ENCODE measurements around the gene PPFIBP1.
"Not testable (repeated sequence)": the region's sequence is repeated elsewhere in the genome, so short reads cannot be mapped to it uniquely, and the experiment has no call there.

PPFIBP1 gene

DNA sequence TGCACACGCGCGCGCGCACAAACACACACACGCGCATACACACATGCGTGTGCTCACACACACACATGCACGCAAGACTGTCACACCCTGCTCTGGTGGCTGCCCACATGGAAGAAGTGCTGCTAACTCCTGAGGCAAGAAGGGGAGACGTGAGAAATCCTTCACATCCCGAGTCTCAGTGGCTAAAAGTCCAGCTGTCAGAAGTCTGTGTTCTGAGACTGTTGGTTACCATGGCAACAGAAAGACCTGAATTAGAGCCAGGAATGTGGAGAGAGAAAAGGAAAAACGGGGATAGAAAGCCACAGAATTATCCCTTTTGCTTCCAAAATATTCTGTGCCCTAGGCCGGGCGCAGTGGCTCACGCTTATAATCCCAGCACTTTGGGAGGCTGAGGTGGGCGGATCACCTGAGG, 71.2 kb downstream of the PPFIBP1 start:
- no peak for DNase-seq

DNA sequence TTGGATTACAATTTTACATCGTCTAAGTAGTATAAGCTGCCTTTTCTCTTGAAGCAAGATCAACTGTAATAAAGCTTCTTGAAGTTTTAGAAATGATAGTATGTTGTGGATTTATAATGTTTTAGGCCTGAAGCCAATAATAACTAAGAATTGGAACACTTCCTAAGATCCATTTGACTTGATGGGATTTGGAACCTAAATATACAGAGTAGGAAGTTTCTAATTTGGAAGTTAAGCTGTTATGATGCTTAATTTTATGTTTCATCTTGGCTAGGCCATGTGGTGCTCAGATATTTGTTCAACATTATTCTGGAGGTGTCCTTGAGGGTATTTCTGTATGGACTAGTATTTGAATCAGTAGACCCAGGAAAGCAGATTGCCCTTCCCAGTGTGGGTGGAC, 74.9 kb downstream of the PPFIBP1 start:
- DNase-seq: not testable (repeated sequence)

DNA sequence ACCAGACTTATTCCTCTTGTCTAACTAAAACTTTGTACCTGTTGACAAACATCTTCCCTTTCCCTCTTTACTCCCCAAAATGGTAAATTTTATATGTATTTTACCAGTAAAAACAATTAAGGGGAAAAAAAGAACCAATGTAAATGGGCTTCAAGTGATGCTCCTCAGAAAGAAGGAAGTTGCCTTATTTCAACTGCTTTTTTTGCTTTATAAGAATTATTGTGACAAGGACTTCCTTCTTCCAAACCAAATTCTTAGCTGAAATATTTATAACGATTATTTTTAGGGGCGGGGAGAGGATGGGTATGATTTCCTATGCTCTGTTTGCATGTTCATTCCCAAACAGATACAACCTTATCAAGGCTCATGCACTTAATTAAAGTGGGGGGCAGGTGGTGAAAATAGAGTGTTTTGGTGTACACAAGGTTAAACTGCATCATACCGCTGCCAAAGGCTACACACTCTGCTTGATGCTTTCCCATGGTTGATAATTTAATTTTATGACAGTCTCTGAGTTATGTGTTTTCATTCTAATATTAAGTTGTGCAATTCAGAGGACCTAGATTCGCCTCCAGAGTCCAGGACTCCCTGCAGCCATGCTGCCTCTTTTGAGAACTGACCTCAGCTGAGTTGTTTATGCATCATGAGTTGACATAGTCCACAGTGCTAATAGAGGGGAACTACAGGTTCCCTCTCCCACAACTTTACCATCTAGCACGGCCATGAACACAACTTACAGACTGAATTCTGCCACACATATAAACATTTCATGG, 77.2 kb downstream of the PPFIBP1 start:
- peak; percentile 56 for DNase-seq

DNA sequence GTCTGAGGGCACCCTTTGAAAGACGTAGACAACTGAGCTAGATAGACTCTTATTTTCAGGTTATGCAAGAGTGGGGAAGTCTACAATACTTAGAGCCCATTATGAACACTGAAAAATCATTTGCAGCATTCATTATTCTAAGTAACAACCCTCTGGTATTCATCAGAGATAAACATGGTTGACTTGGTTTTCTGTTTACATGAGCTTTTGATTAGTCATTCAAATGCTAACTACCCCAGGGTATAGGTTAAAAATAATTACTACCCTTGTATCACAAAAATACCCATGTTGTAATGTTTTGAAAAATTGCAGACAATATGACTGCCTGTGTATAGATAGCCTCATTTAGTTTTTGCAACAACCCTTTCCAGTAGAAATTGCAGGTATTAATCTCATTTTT, 78.5 kb downstream of the PPFIBP1 start:
- no peak for DNase-seq

DNA sequence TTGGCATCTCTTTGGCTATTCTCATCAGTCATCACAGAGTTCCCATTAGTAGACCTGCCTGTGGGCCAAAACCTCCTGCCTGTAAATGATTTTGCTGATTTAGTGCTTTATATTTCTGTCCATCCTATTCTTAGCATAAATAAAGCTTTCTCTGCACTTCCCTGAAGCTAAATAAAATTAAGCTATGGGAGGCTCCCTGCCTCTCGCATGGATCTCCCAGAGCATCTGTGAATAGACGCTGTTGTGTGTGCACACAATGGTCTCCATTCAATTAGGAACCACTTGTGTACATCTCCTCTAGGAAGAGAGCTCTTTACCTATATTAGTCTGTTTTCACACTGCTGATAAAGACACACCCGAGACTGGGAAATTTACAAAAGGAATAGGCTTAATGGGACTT, 80.4 kb downstream of the PPFIBP1 start:
- no peak for DNase-seq

DNA sequence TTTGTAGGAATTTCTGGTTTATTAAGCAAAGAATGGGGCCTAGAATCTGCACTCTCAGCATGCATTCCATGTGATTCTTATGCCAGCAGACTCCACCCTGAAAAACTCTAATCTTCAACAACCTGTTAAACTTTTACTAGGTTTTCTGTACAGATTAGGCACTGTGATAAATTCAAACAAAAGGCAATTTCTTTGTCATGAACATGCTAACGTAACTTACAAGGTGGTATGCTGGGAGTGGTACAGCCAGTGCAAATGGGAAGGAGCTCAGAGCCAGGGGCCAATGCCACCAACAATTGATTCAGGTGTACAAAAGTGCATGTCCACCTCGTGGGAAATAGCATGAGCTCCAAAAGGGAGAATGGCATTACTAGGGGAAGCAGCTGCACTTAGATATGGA, 83.0 kb downstream of the PPFIBP1 start:
- no peak for DNase-seq

DNA sequence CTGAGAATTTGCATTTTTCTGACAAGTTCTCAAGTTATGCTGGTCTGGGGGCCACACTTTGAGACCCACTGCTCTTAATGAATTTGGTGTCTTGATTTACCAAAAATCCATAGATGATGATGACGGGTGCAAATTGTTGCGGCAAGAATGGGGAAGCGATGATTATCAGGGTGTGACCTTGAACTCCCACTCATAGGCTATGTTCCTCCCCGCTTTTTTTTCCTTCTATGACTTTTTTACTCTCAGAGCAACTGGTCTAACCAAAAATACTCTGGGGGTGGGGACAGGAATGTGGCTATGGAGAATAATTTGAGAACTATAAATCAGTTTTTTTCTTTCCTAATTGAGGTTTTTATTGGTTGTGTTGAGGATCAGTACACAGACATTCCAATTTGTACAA, 83.6 kb downstream of the PPFIBP1 start:
- DNase-seq: no peak

DNA sequence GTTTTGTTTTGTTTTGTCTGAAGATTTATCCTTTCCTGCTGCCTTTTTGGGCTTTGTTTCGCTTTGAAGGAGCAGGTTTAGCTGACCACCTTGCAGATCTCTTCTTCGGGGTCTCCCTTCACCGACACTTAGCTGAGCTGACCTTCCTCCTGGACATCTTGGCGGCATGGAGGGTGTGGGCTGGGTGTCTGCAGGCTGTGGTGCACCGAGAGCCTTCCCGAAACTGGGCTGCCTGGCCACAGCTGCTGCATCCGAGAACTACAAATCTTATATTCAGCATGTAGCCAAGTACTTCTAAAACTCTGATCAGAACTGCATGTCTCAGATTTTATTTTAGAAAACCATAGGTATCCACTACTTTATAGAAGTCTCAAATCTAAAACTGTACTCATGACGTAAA, 84.9 kb downstream of the PPFIBP1 start:
- DNase-seq: no peak

DNA sequence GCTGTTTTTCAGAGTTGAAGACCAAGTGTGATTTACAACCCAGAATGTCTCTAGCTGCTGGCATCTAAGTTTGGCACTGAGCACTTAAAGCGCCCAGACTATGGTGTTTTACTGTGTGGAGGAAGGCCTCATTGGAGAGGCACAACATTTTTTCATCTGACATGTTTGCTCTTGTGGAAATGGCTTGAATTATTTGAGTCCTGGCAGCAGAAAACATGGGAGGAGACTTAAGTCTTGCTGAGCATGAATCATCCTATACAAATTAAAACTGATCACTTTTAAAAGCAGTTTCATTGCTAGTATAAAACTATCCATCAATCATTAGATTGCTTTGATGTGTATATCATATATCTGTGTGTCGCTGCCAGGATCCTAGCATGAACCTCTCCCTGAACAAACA, 86.4 kb downstream of the PPFIBP1 start:
- DNase-seq: no peak

DNA sequence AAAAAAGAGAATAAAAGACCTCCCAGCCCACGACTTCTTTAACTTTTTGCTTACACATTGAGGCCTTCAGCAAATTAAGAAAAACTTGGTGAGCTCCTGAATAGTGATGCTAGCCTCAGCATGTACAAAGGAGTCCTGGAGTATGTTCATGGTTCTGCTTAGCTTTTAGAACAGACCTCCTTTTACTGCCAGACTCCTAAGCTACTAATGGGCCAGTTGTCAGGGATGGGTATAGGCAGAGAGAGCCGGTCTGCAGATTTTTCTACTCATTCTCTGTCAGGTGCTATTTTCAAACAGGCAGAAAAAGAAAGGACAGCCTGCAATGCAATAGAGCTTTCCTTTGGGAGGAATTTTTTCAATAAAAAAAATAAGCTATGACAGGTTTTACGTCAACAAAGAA, 90.4 kb downstream of the PPFIBP1 start:
- DNase-seq: no peak

DNA sequence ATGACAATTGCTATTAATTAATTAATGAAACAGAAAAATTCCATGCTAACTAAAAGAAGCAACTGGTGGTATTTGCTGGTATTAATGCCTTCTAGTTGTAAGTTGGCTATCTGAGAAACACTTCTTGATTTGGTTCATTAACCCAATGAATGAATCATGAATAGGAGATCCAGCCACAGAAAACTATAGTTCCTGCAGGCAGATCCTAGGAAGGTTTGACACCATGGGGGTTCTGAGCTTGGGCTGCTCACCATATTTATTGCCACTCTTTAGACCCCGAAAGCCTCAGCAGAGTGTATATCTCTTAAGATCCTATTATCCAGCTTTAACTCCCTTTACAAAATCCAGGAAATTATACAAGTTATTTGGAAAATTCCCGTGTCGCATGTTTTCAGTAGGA, 90.9 kb downstream of the PPFIBP1 start:
- no peak for DNase-seq

DNA sequence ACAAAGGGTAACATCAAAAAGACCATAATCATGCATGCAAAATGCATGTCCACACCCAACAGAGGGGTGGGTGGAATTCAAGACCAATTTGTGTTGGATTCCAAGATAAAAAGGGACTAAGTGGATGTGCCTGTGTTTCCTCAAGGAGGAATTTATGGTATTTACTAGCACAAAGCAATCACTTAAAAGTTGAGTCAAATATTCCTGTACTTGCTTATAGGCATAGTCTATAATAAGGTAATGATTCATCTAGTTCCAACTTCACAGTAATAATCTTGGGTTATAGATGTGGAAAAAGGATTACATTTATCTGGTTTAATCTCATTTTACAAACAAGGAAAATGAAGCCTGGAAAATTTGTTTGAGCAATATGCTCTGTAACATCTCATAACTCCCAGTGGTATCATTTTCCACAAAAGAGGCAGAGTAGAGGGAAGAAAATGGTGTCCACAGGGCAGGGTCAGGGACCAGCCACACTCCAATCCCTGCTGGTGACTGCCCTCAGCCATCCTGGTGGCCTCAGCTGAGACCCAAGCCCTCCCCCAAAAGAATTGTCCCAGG, 91.4 kb downstream of the PPFIBP1 start:
- no peak for DNase-seq

DNA sequence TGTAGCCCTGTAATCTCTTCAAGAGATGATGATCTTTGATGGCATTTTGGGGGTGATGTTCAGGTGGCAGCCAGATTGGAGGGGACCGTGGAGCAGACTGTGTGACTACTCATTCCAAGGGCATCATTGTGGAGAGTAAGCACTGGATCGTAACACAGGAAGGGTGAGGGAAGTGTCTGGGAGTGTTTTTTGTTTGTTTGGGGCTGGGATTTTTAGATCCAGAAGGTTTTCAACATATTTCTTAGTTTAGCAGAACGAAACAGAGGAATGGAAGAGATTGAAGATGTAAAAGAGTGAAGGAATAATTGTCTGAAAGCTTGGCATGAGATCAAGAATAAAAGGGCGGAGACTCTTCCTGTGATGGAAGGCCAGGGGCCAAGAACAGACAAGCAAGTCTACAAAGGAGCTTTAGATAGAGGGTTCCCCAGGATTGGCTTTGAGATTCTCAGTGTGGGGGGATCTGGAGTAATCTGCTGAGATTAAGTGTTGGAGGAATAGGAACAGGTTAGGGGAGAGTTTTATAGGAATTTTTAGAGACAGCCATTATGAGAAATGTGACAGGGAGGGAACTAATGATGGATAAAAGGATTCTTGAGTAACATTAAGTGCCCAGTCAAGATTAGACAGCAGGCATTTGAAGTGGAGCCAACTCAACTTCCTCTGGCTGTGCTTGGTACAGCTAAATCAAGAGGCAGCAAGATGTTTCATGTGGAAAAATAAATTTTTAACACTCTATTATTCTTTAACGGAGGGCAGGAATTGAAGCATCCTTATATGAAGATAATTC, 92.5 kb downstream of the PPFIBP1 start:
- no peak for DNase-seq

DNA sequence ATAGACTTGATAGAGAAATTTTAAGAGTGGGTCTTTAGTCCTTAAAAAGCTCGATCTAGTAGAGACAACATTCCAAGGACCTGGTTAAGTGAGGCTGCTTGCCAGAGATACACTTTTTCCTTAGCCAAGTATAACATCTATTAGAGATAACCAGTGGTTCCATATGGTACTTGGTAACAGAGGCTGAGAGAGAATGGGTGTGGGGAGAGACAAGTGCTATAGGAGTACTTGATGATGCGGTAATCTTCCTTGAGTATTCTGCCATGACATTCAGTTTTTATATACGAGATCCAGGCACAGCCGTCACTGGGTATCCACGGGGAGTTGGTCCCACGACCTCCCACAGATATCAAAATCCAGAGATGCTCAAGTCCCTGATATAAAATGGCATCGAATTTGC, 94.8 kb downstream of the PPFIBP1 start:
- DNase-seq: no peak

DNA sequence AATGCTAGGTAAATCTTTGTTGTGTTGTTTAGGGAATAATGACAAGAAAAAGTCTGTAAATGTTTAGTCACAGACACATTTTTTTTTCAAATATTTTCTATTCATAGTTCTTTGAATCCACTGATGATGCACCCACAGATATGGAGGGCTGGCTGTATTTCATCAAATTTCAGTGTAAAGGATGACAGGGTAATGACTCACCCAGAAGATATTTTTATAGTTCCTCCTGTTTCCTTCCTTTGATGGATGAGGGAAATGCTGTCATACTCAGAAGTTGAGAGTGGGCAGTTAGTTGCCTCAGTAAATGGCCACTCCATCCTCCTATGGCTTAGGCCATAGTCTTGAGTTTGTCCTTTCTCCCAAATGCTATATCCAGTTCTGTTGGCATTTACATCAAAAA, 95.3 kb downstream of the PPFIBP1 start:
- peak; percentile 76 for DNase-seq

DNA sequence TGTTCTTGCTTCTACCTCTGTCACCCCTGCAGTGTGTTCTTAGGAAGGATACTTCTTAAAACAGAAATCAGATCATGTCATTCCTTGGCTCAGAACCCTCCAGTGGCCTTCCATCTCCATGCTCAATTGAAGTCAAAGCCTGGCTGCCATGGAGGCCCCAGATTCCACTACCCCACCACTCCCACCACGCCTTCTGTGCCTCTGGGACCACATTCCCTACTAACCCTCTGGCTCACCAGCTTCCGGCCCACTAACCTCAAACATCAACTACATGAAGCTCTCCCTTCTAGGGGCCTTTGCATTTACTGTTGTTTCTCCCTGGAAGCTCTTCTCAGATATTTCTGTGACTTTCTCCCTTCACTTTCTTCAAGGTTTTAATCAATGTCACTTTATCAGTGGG, 96.1 kb downstream of the PPFIBP1 start:
- DNase-seq: no peak

DNA sequence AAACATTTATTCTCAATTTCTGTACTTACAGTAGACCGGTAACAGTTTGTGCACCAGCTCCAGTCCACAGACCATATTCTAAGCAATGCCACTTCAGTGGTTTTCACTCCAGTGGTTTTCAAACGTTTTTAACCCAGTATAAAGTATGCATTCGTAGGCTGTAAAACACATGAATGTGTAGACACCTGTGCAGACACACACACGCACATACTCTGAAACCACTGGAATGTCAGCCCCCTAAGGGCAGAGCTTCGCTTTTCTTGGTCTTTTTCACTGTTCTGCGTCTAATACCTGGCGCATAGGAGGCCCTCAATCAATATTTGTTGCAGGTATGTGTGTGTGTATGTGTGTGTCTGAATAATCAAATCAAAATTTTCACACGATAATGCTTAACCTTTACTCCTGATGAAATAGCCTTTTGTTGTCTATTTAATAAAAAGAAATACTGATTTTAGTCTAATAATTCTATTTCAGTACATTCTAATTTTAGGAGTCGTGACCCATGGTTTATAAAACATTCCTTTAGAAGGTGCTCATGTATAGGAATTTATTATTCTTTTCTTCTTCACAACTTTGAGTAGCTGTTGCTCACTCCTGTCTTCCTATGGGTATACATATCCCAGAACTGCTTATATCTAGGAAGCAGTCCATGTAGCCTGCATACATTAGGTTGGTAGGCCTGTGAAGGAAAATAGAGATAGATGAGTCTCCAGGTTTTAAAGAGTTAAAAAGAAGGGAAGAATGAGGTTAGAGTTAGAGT, 98.6 kb downstream of the PPFIBP1 start:
- DNase-seq: no peak

DNA sequence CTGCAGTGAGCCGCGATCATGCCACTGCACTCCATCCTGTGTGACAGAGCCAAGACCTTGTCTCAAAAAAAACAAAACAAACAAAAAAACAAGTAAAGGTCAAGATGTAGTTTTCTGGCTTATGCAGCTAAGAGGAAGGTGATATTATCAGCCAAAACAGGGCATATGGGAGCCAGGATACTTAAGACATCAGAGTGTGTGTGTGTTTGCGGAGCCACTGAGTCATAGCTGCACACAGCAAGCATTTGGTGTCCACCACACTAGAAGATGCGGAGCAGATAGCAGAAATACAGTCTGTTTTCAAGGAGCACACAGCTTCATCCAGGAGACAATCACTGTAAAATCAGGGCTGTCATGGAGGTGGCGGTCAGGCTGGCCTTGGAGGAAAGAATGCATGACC, 99.6 kb downstream of the PPFIBP1 start:
- no peak for DNase-seq

DNA sequence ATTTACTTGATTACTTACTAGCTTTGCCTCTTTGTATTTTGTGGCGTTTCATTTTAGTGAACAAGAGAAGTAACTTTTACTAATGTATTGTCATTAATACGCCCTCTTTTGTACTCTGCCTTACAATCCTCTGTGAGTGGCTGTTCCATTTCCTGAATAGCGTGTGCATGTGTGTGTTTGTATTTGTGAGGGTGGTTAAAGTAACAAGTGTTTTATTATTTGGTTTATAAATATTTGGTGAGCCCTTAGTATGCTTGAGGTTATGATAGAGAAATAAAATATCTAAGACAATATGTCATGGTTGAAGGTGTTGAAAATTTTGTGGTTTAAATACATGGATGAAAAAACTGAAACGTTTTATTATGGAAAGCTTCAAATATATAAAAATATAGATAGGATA, 100.6 kb downstream of the PPFIBP1 start:
- no peak for DNase-seq

DNA sequence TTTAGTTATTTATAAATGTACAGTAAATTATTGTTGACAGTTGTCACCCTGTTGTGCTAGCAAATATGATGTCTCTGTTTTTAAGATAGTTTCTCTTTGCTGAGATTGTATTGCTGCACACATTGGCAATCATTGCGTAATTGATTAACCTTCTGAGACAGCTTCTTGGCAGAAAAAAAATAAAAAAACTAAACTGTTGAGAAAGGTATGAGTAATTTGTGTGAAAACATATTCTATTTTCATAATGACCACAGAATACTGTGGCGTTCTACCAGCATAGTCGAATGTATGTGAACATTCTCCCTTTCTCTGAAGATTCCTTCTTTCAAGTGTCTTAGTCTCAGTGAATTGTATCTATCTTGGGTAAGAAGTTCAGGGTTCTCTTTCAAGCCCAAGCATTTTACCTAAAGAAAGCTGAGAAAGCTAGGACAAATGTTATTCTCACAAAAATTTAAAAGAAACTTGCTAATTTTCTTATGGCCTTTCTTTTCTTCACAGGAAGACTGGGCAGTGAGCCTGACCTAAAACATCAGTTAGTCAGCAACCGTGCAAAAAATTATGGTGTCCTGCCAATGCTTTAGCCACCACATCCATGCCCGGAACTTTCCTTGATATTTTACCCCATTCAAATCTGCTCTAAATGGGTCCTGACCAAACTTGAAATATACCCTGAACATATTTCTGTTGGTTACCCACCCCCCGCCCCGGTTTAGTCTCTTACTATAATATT, 103.3 kb downstream of the PPFIBP1 start:
- DNase-seq: peak; percentile 80

DNA sequence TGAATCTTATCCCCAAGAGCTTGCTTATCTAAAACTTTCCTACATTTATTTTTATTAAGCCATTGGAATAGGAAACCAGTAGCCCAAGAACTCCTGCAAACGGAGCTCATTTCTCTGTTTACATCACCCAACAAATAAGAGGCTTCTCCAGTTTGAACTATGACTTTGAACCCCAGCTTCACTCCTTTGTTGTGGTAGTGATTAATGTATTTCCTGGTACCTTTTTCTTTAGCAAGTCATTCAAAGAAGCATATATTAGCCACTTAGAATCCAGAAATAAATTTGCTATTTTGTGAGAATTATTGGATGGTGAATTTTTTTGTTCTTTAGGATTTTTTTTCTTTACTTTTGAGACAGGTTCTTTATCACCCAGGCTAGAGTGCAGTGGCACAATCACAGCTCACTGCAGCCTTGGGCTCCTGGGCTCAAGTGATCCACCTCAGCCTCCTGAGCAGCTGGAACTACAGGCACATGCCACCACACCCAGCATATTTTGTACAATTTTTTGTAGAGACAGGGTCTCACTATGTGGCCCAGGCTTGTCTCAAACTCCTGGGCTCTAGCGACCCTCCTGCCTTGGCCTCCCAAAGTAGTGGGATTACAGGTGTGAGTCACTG, 104.0 kb downstream of the PPFIBP1 start:
- not testable (repeated sequence) for DNase-seq

DNA sequence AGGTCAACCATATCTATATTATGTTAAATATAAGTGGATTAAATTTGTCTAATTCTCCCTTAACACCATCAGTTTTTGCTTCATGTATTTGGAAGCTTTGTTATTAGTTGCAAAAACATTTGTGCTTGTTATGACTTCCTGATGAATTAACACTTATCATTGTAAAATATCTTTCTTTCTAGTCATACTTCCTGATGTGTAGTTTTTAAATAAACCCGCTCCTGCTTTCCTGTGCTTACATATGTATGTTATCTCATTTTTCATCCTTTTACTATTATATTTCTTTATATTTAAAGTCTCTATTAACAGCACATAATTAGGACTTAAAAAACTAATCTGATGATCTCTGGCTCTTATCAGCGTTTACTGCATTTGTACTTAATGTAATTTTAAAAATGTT, 106.2 kb downstream of the PPFIBP1 start:
- not testable (repeated sequence) for DNase-seq
